ENCODE results near the gene GREM1. TPM values are rescaled to one million over a fixed set of nuclear protein-coding genes. Genes with fewer than 3 reads are reported as not detected.

Gene GREM1
- polyA plus RNA-seq, 2 donors = 1.3 to 6.9 TPM

GRCh38 chr15:32739522-32740063 lies 21.8 kb downstream of the GREM1 start:
- Histone ChIP-seq H3K27ac (ENCODE audit: low read depth in 2 of 2, low read length in 1 of 2) (no peak overlapping the region), H3K9me3 (ENCODE audit: control insufficient read depth in 2 of 2, insufficient read depth in 1 of 2, low read depth in 1 of 2, low read length in 1 of 2) (no peaks in the 10 kb centered on the region), H3K4me1 (ENCODE audit: control insufficient read depth in 2 of 2, insufficient read depth in 2 of 2, low read length in 1 of 2) (no peaks in the 10 kb centered on the region), H3K36me3 (ENCODE audit: control insufficient read depth in 2 of 2, insufficient read depth in 2 of 2, low read length in 1 of 2) (no peaks in the 10 kb centered on the region), H3K27me3 (ENCODE audit: control insufficient read depth in 1 of 2, insufficient read depth in 2 of 2, low read length in 2 of 2) (no peaks in the 10 kb centered on the region), H3K4me3 (ENCODE audit: low read depth in 1 of 2, low read length in 2 of 2) (no peak overlapping the region)
- WGBS, 2 donors = 67 to 86% methylated on average over 1 of the region's 1 CpG

GRCh38 chr15:32743411-32744140 lies 25.8 kb downstream of the GREM1 start:
- H3K36me3 ChIP-seq (ENCODE audit: control insufficient read depth in 2 of 2, insufficient read depth in 2 of 2, low read length in 1 of 2) = no peaks in the 10 kb centered on the region
- no peak overlapping the region for H3K27ac ChIP-seq (ENCODE audit: low read depth in 2 of 2, low read length in 1 of 2)
- WGBS, 2 donors = 43 to 48% methylated on average over 5 of the region's 5 CpGs

DNA sequence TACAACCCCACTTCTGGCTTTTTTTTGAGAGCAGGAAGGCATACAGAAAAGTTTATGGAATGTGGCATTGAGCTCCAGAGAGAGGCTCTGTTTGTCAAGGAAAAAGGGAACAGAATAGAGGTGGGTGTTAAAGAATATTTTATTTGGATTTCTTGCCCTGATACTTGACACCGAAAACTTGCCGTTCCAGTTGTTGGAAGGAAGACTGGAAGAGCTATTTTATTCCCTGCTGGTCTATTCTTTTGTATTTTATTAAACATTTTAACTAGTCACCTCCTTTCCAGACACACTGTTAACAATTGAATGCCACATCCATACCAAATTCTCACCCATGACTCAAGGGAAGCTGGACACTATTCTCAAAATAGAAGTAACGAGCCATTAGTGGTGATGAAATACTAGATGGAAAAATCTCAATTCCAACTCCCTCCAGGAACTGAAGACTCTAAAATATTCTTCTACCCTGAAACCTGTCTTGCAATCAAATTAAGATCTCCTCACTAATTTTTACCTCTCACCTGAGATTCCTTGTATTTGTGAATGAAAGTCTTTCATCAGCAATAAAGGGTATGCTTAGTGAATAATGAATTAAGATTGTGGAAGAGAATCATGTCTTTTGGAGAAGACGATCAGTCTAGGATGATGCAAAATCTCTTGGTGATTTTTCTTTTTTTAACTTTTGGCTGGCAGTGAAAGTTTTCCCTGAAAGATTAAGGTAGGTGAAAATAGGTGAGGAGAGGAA lies 28.5 kb downstream of the GREM1 start:
- Histone ChIP-seq H3K36me3 (ENCODE audit: control insufficient read depth in 2 of 2, insufficient read depth in 2 of 2, low read length in 1 of 2) (no peaks in the 10 kb centered on the region), H3K27ac (ENCODE audit: low read depth in 2 of 2, low read length in 1 of 2) (no peak overlapping the region), H3K4me1 (ENCODE audit: control insufficient read depth in 2 of 2, insufficient read depth in 2 of 2, low read length in 1 of 2) (no peaks in the 10 kb centered on the region), H3K9me3 (ENCODE audit: control insufficient read depth in 2 of 2, insufficient read depth in 1 of 2, low read depth in 1 of 2, low read length in 1 of 2) (no peaks in the 10 kb centered on the region), H3K27me3 (ENCODE audit: control insufficient read depth in 1 of 2, insufficient read depth in 2 of 2, low read length in 2 of 2) (no peaks in the 10 kb centered on the region), H3K4me3 (ENCODE audit: low read depth in 1 of 2, low read length in 2 of 2) (no peak overlapping the region)
- WGBS, 2 donors = 71 to 83% methylated on average over 4 of the region's 4 CpGs

More at GRCh38 chr15:32743411-32744140, 25.8 kb downstream of the GREM1 start:
- Histone ChIP-seq H3K9me3 (ENCODE audit: control insufficient read depth in 2 of 2, insufficient read depth in 1 of 2, low read depth in 1 of 2, low read length in 1 of 2) (no peaks in the 10 kb centered on the region), H3K4me1 (ENCODE audit: control insufficient read depth in 2 of 2, insufficient read depth in 2 of 2, low read length in 1 of 2) (no peaks in the 10 kb centered on the region), H3K4me3 (ENCODE audit: low read depth in 1 of 2, low read length in 2 of 2) (no peak overlapping the region), H3K27me3 (ENCODE audit: control insufficient read depth in 1 of 2, insufficient read depth in 2 of 2, low read length in 2 of 2) (no peaks in the 10 kb centered on the region)

DNA sequence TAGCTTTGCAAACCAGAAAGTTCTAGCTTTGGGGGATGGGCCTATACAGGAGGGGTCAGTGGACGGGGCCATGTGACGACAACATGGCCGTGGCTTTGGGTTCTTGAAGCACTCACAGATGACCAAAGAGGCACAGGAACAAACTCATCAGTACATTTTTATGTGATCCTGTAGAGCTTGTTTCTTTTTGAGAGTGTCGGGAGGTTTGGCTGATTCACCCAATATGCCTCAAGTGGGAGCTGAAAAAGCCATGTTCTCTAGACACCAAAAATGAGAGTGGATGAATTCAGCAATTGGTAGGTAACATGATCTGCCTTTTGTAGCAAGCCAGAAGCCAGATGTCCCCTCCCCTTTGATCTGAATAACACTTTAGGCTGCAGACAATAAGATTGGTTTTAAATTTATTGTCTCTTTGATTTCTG lies 30.1 kb downstream of the GREM1 start:
- Histone ChIP-seq H3K27me3 (ENCODE audit: control insufficient read depth in 1 of 2, insufficient read depth in 2 of 2, low read length in 2 of 2) (no peaks in the 10 kb centered on the region), H3K9me3 (ENCODE audit: control insufficient read depth in 2 of 2, insufficient read depth in 1 of 2, low read depth in 1 of 2, low read length in 1 of 2) (no peaks in the 10 kb centered on the region), H3K4me1 (ENCODE audit: control insufficient read depth in 2 of 2, insufficient read depth in 2 of 2, low read length in 1 of 2) (no peaks in the 10 kb centered on the region), H3K27ac (ENCODE audit: low read depth in 2 of 2, low read length in 1 of 2) (no peak overlapping the region), H3K36me3 (ENCODE audit: control insufficient read depth in 2 of 2, insufficient read depth in 2 of 2, low read length in 1 of 2) (no peaks in the 10 kb centered on the region), H3K4me3 (ENCODE audit: low read depth in 1 of 2, low read length in 2 of 2) (no peak overlapping the region)
- 87 to 88% methylated on average over 4 of the region's 4 CpGs for WGBS, 2 donors

DNA sequence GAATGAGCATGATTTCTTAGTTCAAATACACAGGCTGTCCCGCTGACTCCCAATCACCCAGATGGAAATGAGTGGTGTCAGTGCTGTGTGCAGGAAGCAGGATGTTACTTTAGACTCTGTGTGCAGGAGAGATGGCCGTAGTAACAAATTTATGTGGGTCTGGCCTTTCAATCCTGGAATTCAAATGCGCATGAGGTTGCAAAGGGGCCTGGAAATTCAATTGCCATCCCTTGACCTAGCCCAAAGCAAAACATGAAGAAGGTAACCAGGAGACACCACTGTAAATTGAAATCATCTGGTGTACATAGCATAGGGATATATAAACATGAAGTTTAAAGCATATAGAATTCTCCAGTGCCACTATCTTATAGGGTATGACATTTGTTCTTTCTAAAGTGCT lies 33.2 kb downstream of the GREM1 start:
- Histone ChIP-seq H3K27me3 (ENCODE audit: control insufficient read depth in 1 of 2, insufficient read depth in 2 of 2, low read length in 2 of 2) (no peaks in the 10 kb centered on the region), H3K9me3 (ENCODE audit: control insufficient read depth in 2 of 2, insufficient read depth in 1 of 2, low read depth in 1 of 2, low read length in 1 of 2) (no peaks in the 10 kb centered on the region), H3K4me3 (ENCODE audit: low read depth in 1 of 2, low read length in 2 of 2) (no peak overlapping the region), H3K27ac (ENCODE audit: low read depth in 2 of 2, low read length in 1 of 2) (no peak overlapping the region), H3K36me3 (ENCODE audit: control insufficient read depth in 2 of 2, insufficient read depth in 2 of 2, low read length in 1 of 2) (no peaks in the 10 kb centered on the region), H3K4me1 (ENCODE audit: control insufficient read depth in 2 of 2, insufficient read depth in 2 of 2, low read length in 1 of 2) (no peaks in the 10 kb centered on the region)
- WGBS, 2 donors = 59 to 69% methylated on average over 3 of the region's 3 CpGs

DNA sequence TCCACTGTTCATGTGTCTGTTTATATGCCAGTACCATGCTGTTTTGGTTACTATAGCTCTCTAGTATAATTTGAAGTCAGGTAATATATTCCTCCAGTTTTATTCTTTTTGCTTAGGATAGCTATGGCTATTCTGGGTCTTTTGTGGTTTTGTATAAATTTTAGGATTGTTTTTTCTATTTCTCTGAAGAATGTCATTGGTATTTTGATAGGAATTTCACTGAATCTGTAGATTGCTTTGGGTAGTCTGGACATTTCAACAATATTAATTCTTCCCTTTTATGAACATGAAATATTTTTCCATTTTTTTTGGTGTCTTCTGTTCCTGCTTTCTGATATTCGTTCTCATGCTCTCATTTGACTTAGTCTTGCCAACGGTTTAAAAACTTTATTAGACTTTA lies 39.6 kb downstream of the GREM1 start:
- H3K27me3 ChIP-seq (ENCODE audit: control insufficient read depth in 1 of 2, insufficient read depth in 2 of 2, low read length in 2 of 2) = no peaks in the 10 kb centered on the region
- no peak overlapping the region for H3K4me3 ChIP-seq (ENCODE audit: low read depth in 1 of 2, low read length in 2 of 2)
- no peaks in the 10 kb centered on the region for H3K9me3 ChIP-seq (ENCODE audit: control insufficient read depth in 2 of 2, insufficient read depth in 1 of 2, low read depth in 1 of 2, low read length in 1 of 2)
- WGBS, 2 donors = 81 to 82% methylated on average over 2 of the region's 2 CpGs
- H3K4me1 ChIP-seq (ENCODE audit: control insufficient read depth in 2 of 2, insufficient read depth in 2 of 2, low read length in 1 of 2) = no peaks in the 10 kb centered on the region
- H3K36me3 ChIP-seq (ENCODE audit: control insufficient read depth in 2 of 2, insufficient read depth in 2 of 2, low read length in 1 of 2) = no peaks in the 10 kb centered on the region
- H3K27ac ChIP-seq (ENCODE audit: low read depth in 2 of 2, low read length in 1 of 2) = no peak overlapping the region

DNA sequence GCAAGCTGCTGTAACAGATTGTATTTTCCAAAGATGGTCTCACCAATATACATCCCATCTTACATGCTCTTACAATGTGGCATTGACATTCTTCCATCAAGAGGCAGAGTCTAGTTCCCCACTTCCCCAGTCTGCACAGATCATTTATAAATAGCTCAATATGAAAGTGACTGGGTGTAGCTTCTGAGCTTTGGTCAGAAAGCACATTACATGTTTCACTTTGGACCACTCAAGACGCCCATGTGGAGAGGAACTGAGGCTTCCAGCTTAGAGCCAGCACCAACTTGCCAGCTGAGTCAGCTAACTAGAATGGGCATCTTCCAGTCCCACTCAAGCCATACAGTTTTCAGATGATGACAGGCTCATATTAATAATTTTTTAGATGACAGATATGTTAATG lies 45.5 kb downstream of the GREM1 start:
- no peak overlapping the region for H3K4me3 ChIP-seq (ENCODE audit: low read depth in 1 of 2, low read length in 2 of 2)
- no peaks in the 10 kb centered on the region for H3K36me3 ChIP-seq (ENCODE audit: control insufficient read depth in 2 of 2, insufficient read depth in 2 of 2, low read length in 1 of 2)
- H3K27me3 ChIP-seq (ENCODE audit: control insufficient read depth in 1 of 2, insufficient read depth in 2 of 2, low read length in 2 of 2) = no peaks in the 10 kb centered on the region
- no peak overlapping the region for H3K27ac ChIP-seq (ENCODE audit: low read depth in 2 of 2, low read length in 1 of 2)
- no peaks in the 10 kb centered on the region for H3K4me1 ChIP-seq (ENCODE audit: control insufficient read depth in 2 of 2, insufficient read depth in 2 of 2, low read length in 1 of 2)
- H3K9me3 ChIP-seq (ENCODE audit: control insufficient read depth in 2 of 2, insufficient read depth in 1 of 2, low read depth in 1 of 2, low read length in 1 of 2) = no peaks in the 10 kb centered on the region
- 73 to 78% methylated on average over 1 of the region's 1 CpG for WGBS, 2 donors

GRCh38 chr15:32765236-32765635 lies 47.4 kb downstream of the GREM1 start:
- H3K9me3 ChIP-seq (ENCODE audit: control insufficient read depth in 2 of 2, insufficient read depth in 1 of 2, low read depth in 1 of 2, low read length in 1 of 2) = no peaks in the 10 kb centered on the region
- no peaks in the 10 kb centered on the region for H3K4me1 ChIP-seq (ENCODE audit: control insufficient read depth in 2 of 2, insufficient read depth in 2 of 2, low read length in 1 of 2)
- 61 to 63% methylated on average over 4 of the region's 4 CpGs for WGBS, 2 donors
- H3K27me3 ChIP-seq (ENCODE audit: control insufficient read depth in 1 of 2, insufficient read depth in 2 of 2, low read length in 2 of 2) = no peaks in the 10 kb centered on the region
- H3K27ac ChIP-seq (ENCODE audit: low read depth in 2 of 2, low read length in 1 of 2) = no peak overlapping the region
- H3K4me3 ChIP-seq (ENCODE audit: low read depth in 1 of 2, low read length in 2 of 2) = no peak overlapping the region
- no peaks in the 10 kb centered on the region for H3K36me3 ChIP-seq (ENCODE audit: control insufficient read depth in 2 of 2, insufficient read depth in 2 of 2, low read length in 1 of 2)

DNA sequence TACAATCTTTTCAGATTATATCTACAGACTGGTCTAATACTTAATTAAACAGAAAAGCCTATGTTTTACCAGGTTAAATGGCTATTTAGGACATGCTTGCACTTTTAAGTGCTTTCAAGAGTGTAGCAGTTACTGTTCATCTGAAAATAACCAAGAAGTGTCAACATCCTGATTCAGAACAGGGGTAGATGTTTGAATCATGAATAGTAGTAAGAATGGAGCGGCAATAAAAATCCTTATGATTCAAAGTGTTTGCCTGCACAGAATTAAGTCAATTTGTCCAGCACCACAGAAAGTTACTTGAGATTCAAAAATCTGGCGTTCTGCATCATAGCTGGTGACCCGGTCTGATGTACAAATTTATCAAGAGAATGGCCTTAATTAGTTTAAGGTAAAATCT lies 48.3 kb downstream of the GREM1 start:
- WGBS, 2 donors = 80 to 85% methylated on average over 3 of the region's 3 CpGs
- no peak overlapping the region for H3K4me3 ChIP-seq (ENCODE audit: low read depth in 1 of 2, low read length in 2 of 2)
- H3K9me3 ChIP-seq (ENCODE audit: control insufficient read depth in 2 of 2, insufficient read depth in 1 of 2, low read depth in 1 of 2, low read length in 1 of 2) = no peaks in the 10 kb centered on the region
- H3K4me1 ChIP-seq (ENCODE audit: control insufficient read depth in 2 of 2, insufficient read depth in 2 of 2, low read length in 1 of 2) = no peaks in the 10 kb centered on the region
- no peaks in the 10 kb centered on the region for H3K36me3 ChIP-seq (ENCODE audit: control insufficient read depth in 2 of 2, insufficient read depth in 2 of 2, low read length in 1 of 2)
- H3K27me3 ChIP-seq (ENCODE audit: control insufficient read depth in 1 of 2, insufficient read depth in 2 of 2, low read length in 2 of 2) = no peaks in the 10 kb centered on the region
- H3K27ac ChIP-seq (ENCODE audit: low read depth in 2 of 2, low read length in 1 of 2) = no peak overlapping the region
